ENCODE data around the gene USH1C. TPM values are rescaled to one million over a fixed set of nuclear protein-coding genes. Genes with fewer than 3 reads are reported as not detected.

USH1C gene
- total RNA-seq, 1 experiment from 2014 or later = 101 TPM

DNA sequence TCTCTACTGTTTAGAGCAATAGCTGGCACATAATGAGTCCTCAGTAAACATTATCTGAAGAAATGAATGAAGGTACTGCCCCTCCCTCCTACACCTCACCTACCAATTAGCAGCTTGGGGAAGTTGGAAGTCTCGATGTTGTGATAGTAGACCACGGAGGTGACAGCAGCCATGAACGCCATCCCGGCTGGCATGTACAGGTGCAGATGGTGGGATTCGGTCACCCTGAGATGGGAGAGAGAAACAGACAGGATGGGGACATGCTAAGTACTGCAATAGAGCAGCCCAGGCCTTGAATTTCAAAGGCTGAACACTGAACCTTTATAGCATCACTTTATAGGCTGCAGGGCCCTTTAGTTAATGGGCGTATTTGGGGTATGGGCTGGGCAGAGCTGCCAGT, 74.2 kb downstream of the USH1C start:
- intact Hi-C loops (cut with micrococcal nuclease; ENCODE audit: unreplicated experiment) = no loop called here
- Mint-ChIP-seq H3K9me3 (ENCODE audit: unreplicated experiment) (no peaks in the 10 kb centered on the region), H3K36me3 (ENCODE audit: insufficient read depth, unreplicated experiment) (no peaks in the 10 kb centered on the region), H3K4me3 (ENCODE audit: unreplicated experiment) (no peak overlapping the region), H3K27ac (ENCODE audit: unreplicated experiment) (no peak overlapping the region), H3K4me1 (ENCODE audit: low read depth, unreplicated experiment) (no peaks in the 10 kb centered on the region), H3K27me3 (ENCODE audit: insufficient read depth, unreplicated experiment) (peaks cover 29% of the 10 kb centered on the region)
- Histone ChIP-seq H3K36me3 (ENCODE audit: control insufficient read depth, insufficient read depth, low read length) (no peaks in the 10 kb centered on the region), H3K9me3 (no peaks in the 10 kb centered on the region), H3K27me3 (replicated peaks; ENCODE audit: control insufficient read depth, insufficient read depth, low read length) (peaks cover 6% of the 10 kb centered on the region), H3K4me3 (ENCODE audit: low read depth, low read length) (no peak overlapping the region), H3K4me1 (no peaks in the 10 kb centered on the region)
- ChIA-PET CTCF (interaction anchor here (1.1 to 1.9 kb wide), 3 partner anchors 56 to 83 kb away, joined by 3 to 4 read pairs (median 3); no protein-coding TSS in a partner anchor), POLR2A (no interaction called here)
- BruUV-seq (replicated peaks) = no TSS peak
- TF ChIP-seq CTCF (IDR thresholded peaks at IDR 0.05; ENCODE audit: insufficient read depth in 1 of 2, low read depth in 1 of 2, low read length in 1 of 2, severe bottlenecking in 1 of 2, unreplicated experiment in 1 of 2) = no peak
- DNase-seq = no peak

DNA sequence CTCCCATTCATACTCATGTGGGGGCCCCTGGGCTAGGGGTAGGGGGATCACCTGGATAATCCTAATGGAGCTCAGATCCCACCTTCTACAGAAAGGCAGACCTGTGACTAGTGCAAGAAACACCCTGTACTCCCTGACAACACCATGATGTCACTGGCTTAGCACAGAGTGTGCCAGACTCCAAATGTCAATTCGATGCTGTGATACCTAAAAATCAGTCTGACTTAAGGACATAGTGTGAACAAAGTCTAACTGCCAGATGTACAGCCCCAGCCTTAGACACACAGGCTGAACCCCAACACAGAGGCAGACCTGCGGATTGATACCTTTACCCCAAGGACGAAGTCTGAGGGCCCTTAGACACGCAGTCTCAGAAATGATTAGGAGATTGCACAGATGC, 76.1 kb downstream of the USH1C start:
- TF ChIP-seq CTCF (IDR thresholded peaks at IDR 0.05; ENCODE audit: insufficient read depth in 1 of 2, low read depth in 1 of 2, low read length in 1 of 2, severe bottlenecking in 1 of 2, unreplicated experiment in 1 of 2) = no peak
- peaks cover 2% of the 10 kb centered on the region; the same call in 1 of the 2 replicates for H3K27me3 ChIP-seq (replicated peaks; ENCODE audit: control insufficient read depth, insufficient read depth, low read length)
- Mint-ChIP-seq H3K36me3 (ENCODE audit: insufficient read depth, unreplicated experiment) (no peaks in the 10 kb centered on the region), H3K4me1 (ENCODE audit: low read depth, unreplicated experiment) (no peaks in the 10 kb centered on the region), H3K9me3 (ENCODE audit: unreplicated experiment) (no peaks in the 10 kb centered on the region), H3K27me3 (ENCODE audit: insufficient read depth, unreplicated experiment) (peaks cover 22% of the 10 kb centered on the region), H3K27ac (ENCODE audit: unreplicated experiment) (no peak overlapping the region), H3K4me3 (ENCODE audit: unreplicated experiment) (no peak overlapping the region)
- no peaks in the 10 kb centered on the region for H3K9me3 ChIP-seq
- H3K4me3 ChIP-seq (ENCODE audit: low read depth, low read length) = no peak overlapping the region
- ChIA-PET CTCF (interaction anchor here (1.0 kb wide), 1 partner anchor 84 kb away, joined by 3 read pairs; no protein-coding TSS in a partner anchor), POLR2A (no interaction called here)
- no TSS peak for BruUV-seq (replicated peaks)
- no peaks in the 10 kb centered on the region for H3K36me3 ChIP-seq (ENCODE audit: control insufficient read depth, insufficient read depth, low read length)
- H3K4me1 ChIP-seq = no peaks in the 10 kb centered on the region
- intact Hi-C loops (cut with micrococcal nuclease; ENCODE audit: unreplicated experiment) = no loop called here
- DNase-seq = no peak

- CTCF ChIA-PET = no interaction called here
- Histone ChIP-seq H3K9me3 (no peaks in the 10 kb centered on the region), H3K36me3 (ENCODE audit: control insufficient read depth, insufficient read depth, low read length) (no peaks in the 10 kb centered on the region), H3K4me3 (ENCODE audit: low read depth, low read length) (no peak overlapping the region), H3K27me3 (replicated peaks; ENCODE audit: control insufficient read depth, insufficient read depth, low read length) (peaks cover 2% of the 10 kb centered on the region; the same call in 1 of the 2 replicates), H3K4me1 (no peaks in the 10 kb centered on the region)
- no peak for DNase-seq
- BruUV-seq (replicated peaks) = no TSS peak
- TF ChIP-seq CTCF (IDR thresholded peaks at IDR 0.05; ENCODE audit: insufficient read depth in 1 of 2, low read depth in 1 of 2, low read length in 1 of 2, severe bottlenecking in 1 of 2, unreplicated experiment in 1 of 2) = no peak
- no peaks in the 10 kb centered on the region for H3K4me1 Mint-ChIP-seq (ENCODE audit: low read depth, unreplicated experiment)
- H3K9me3 Mint-ChIP-seq (ENCODE audit: unreplicated experiment) = no peaks in the 10 kb centered on the region
- H3K27me3 Mint-ChIP-seq (ENCODE audit: insufficient read depth, unreplicated experiment) = peaks cover 16% of the 10 kb centered on the region
- H3K36me3 Mint-ChIP-seq (ENCODE audit: insufficient read depth, unreplicated experiment) = no peaks in the 10 kb centered on the region
- POLR2A ChIA-PET = no interaction called here
- H3K27ac Mint-ChIP-seq (ENCODE audit: unreplicated experiment) = no peak overlapping the region
- intact Hi-C loops (cut with micrococcal nuclease; ENCODE audit: unreplicated experiment) = no loop called here
- H3K4me3 Mint-ChIP-seq (ENCODE audit: unreplicated experiment) = no peak overlapping the region
Measured at GRCh38 chr11:17463546-17464174, 80.6 kb downstream of the USH1C start.

All from Caco-2 (cell line).